Cardiac fibroblast (primary cell): ENCODE measurements around the gene PDLIM1.
A peak's percentile ranks its signal among the peaks of the same experiment; 100 is the strongest.

ENCODE experiments used
- DNase-seq, 2 donors: peaks; one replicate each; pipeline versions ENCODE4 v3.0.0 to v3.0.0-alpha.2; 2010; ENCODE audit warnings: low read depth in 2 of 2
- H3K4me3 ChIP-seq, 2 donors: replicated peaks in 1 of 2; 1 replicate in 1 of 2; 2 replicates in 1 of 2; pipeline ENCODE4 v1.5.1; 2011; ENCODE audit warnings: low read depth in 2 of 2, low read length in 2 of 2, mild to moderate bottlenecking in 2 of 2, moderate library complexity in 1 of 2
- TF ChIP-seq, protein P1 (sequence below): IDR thresholded peaks from one replicate; pipeline ENCODE4 v1.5.1; 2011; ENCODE audit warnings: low read depth, mild to moderate bottlenecking, low read length, inconsistent platforms

The PDLIM1 gene

DNA sequence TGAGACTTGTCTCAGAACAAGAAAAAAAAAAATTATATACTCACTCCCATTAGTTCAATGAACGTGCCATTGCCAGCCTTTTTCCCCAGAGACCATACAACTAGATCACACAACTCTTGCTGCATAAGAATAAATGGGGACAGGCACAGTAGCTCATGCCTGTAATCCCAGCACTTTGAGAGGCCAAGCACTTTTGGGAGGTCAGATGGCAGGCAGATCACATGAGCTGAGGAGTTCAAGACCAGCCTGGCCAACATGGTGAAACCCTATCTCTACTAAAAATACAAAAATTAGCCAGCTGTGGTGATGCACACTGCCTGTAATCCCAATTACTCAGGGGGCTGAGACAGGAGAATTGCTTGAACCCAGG is 13.6 kb downstream of the PDLIM1 start:
- no peak overlapping the region for H3K4me3 ChIP-seq
- TF ChIP-seq, protein P1, sequence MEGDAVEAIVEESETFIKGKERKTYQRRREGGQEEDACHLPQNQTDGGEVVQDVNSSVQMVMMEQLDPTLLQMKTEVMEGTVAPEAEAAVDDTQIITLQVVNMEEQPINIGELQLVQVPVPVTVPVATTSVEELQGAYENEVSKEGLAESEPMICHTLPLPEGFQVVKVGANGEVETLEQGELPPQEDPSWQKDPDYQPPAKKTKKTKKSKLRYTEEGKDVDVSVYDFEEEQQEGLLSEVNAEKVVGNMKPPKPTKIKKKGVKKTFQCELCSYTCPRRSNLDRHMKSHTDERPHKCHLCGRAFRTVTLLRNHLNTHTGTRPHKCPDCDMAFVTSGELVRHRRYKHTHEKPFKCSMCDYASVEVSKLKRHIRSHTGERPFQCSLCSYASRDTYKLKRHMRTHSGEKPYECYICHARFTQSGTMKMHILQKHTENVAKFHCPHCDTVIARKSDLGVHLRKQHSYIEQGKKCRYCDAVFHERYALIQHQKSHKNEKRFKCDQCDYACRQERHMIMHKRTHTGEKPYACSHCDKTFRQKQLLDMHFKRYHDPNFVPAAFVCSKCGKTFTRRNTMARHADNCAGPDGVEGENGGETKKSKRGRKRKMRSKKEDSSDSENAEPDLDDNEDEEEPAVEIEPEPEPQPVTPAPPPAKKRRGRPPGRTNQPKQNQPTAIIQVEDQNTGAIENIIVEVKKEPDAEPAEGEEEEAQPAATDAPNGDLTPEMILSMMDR: no peak
- no peak for DNase-seq

GRCh38 chr10:95276367-95277200 is 14.2 kb downstream of the PDLIM1 start:
- TF ChIP-seq, protein P1: no peak
- no peak overlapping the region for H3K4me3 ChIP-seq

GRCh38 chr10:95275726-95276366 is 15.0 kb downstream of the PDLIM1 start:
- TF ChIP-seq, protein P1: no peak
- DNase-seq: peak; percentile 67 to 80
- H3K4me3 ChIP-seq: no peak overlapping the region

More at GRCh38 chr10:95276367-95277200, 14.2 kb downstream of the PDLIM1 start:
- DNase-seq: peak in 1 of 2 donors; percentile 63

- peak overlapping the region in 1 of 2 donors; percentile 18 for H3K4me3 ChIP-seq
- TF ChIP-seq, protein P1: no peak
- peak; percentile 84 to 89 for DNase-seq
Observed at GRCh38 chr10:95273393-95274312, 17.1 kb downstream of the PDLIM1 start.

DNA sequence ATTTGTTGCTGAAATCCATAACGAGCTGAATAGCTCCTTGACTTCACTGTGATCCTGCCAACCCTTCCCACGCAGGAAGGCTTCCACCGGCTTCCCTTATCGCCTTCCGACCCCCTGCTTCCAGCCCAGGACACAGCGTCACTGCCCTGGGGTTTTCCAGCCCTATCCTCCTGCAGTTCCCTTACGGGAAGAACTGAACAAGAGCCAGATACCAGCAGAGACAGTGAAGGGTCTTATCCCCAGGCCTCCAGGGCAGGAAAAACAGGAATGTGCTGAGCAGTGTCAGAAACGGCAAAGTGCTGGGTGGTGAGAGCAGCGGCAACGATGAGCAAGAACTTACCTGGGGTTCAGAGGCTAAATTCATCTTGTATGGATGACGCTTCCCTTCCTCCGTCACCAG is 22.4 kb downstream of the PDLIM1 start:
- no peak overlapping the region for H3K4me3 ChIP-seq
- peak; percentile 70 to 97 for DNase-seq
- TF ChIP-seq, protein P1: no peak

GRCh38 chr10:95267251-95267650 is 23.6 kb downstream of the PDLIM1 start:
- DNase-seq: no peak
- TF ChIP-seq, protein P1: no peak
- H3K4me3 ChIP-seq: no peak overlapping the region
